ENCODE data around the gene FAM209B. TPM values are rescaled to one million over a fixed set of nuclear protein-coding genes. Genes with fewer than 3 reads are reported as not detected.
"Not testable (repeated sequence)": the region's sequence is repeated elsewhere in the genome, so short reads cannot be mapped to it uniquely, and the experiment has no call there.

The FAM209B gene, protein sequence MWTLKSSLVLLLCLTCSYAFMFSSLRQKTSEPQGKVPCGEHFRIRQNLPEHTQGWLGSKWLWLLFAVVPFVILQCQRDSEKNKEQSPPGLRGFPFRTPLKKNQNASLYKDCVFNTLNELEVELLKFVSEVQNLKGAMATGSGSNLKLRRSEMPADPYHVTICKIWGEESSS
- polyA plus RNA-seq (ENCODE audit: insufficient read length): not detected

DNA sequence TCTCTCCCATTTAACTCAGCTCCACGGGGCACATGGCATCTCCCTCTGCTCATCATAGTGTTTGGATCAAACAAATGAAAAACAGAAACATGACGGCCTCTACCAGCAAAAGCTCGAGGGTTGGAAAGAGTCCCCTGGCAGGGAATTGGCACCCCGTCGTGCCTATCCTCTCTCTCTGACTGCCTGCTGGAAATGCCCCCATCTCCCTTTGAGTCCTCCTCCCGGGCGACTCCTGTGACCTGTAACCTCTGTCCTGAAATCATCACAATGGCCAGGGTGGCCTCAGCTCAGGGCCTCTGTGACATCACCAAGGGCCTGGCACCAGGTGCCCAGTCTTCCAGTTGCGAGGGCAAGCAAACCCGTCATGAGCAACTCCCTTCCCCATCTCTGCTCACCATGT is at the start of gene FAM209B:
TSS of gene FAM209B (plus strand) at position 301 of the 400 bp plus-strand sequence. CDS start at position 397, 96 bp downstream.
- DNase-seq: not testable (repeated sequence)

DNA sequence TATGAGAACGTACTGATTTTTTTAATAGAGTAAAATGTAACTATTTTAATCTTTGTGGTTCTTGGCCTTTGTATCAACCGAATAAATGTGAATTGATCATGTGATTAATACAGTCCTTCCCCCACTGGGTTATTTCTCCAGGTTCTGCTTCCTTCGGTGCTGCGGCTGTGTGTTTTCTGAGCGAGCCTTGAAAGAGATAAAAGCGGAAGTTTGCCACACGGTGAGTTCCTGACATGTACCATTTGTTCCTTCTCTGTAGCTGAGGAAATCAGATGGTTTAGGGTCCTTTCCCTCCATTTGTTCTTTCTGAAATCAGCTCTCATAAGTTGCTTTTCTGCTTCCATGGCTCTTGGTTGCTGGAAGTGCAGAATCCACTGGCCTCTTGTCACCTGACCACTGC is 49.1 kb upstream of the FAM209B start:
- no peak for DNase-seq

DNA sequence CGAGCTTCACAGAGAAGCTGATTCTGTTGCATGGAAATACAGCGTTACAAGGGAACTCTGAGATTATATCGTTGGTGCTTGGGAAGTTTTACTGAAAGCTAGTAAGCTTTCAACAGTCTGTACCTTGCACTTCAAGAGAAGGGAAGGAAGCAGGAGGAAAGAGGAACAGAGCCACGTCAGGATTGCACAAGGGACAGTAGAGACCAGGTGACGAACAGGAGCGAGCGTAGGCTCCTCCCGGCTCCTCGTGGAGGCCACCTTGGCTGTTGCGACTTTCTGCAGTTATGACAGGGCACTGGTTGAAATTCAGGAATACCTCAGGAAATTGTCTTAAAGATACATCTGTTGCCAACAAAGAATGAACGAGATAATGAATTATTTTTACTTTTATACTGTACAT is 45.8 kb upstream of the FAM209B start:
- no peak for DNase-seq

DNA sequence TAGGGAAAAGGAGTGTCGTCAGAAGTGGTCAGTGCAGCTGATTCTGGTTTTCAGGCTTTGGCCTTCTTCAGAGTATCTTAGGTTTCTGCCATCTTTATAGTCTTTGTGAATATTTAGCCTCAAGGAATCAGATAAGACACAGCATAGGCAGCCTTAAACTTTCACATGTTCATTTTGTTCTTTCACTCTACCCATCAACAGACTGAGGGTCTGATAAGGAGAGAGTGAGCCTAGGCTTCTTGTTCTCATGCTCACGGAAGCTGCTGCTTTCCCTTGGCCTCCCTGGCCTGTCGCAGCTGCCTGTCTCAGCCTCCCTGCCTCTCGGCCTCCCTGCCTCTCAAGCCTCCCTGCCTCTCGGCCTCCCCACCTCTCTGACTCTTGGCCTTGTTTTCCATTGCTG is 44.5 kb upstream of the FAM209B start:
- DNase-seq: no peak

- no peak for DNase-seq
Observed at GRCh38 chr20:56501116-56501515, 31.9 kb upstream of the FAM209B start.

- DNase-seq: no peak
Observed at GRCh38 chr20:56503916-56504315, 29.1 kb upstream of the FAM209B start.

DNA sequence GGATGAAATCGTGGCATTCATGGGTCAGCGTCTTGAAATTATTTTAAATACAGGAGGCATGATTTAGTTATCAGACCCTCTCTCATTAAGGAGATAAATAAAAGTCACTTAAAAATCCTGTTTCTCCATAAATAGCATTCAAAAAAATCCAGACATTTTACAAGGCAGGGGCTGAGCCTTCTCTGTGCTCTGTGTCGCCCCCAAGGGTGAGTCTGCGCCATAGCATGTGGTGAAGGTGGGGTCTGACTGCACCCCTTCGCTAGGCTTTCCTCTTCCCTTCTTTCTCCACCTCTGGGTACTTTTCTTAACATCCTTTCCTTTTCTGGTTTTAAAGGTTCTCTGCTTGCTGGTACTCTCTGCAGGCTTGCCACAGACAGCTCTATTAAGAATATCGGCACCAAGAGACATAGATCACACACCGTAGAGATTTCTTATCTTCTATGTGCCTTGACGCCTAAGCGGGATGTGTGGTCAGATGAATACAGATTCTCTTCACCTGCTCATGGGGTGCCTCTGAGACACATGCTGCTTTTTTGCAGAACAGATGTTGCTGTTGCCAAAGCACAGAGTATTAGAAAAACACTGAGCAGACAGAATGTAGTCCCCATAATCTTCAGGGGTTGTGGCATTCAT is 28.6 kb upstream of the FAM209B start:
- no peak for DNase-seq

GRCh38 chr20:56506103-56506502 is 26.9 kb upstream of the FAM209B start:
- DNase-seq: no peak

DNA sequence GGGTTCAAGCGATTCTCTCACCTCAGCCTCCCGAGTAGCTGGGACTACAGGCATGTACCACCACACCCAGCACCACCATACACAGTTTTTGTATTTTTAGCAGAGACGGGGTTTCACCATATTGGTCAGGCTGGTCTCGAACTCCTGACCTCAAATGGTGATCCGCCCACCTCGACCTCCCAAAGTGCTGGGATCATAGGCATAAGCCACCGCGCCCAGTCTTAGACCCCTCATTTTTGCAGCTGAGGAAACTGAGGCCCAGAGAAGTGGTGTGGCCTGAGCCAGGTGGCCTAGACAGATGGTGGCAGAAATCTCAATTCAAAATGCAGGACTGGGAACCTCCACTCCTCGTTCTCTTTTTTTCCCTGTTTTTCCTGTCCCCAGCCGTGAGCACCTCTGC is 21.1 kb upstream of the FAM209B start:
- DNase-seq: no peak

GRCh38 chr20:56513161-56514150 is 19.6 kb upstream of the FAM209B start:
- DNase-seq: no peak

GRCh38 chr20:56516631-56517030 is 16.4 kb upstream of the FAM209B start:
- no peak for DNase-seq

- no peak for DNase-seq
Observed at GRCh38 chr20:56517211-56517610, 15.8 kb upstream of the FAM209B start.

GRCh38 chr20:56517641-56518040 is 15.4 kb upstream of the FAM209B start:
- DNase-seq: no peak

DNA sequence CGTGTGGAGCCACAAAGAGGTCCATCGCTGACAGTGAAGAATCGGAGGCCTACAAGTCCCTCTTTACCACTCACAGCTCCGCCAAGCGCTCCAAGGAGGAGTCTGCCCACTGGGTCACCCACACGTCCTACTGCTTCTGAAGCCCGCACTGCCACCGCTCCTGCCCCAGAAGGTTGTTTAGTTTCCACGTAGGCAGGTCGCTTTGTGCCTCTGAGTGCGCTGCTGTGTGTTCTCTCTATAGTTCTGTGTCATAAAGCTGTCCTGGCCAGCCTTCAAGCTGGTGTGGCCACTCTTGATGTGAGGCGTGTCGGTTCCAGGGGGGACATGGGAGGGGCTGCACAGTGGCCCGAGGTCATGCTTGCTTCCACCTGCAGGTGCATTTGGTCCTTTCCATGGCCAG is 14.9 kb upstream of the FAM209B start:
- no peak for DNase-seq

DNA sequence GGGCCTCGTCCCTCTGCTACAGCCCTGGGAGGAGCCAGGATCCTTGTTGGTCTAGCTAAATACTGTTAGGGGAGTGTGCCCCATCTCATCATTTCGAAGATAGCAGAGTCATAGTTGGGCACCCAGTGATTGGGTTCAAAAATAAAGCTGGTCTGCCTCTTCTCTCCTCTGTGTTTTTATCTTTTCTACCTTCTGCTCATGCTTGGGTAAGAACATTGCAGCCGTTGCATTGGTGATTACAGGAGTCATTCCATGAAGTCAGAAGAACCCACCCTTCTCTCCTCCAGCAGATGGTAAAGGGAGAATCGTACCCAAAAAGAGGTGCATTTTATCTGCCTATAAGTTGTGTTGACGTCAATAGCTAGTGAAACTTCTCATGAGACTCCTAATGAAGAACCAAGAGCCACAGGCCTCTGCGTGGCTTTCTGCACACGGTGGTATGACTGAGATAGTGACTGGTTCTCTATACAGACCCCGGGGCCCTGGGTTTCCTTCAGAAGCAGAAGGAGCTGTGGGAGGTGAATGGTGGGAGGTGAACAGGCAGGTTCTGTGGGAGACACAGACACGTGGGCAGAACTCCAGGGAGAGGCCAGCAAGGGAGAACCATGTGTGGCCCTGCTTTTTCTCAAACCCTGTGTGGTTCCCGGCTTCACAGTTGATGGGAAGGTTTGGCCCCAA is 14.2 kb upstream of the FAM209B start:
- no peak for DNase-seq

- DNase-seq: no peak
Observed at GRCh38 chr20:56519551-56519950, 13.5 kb upstream of the FAM209B start.

DNA sequence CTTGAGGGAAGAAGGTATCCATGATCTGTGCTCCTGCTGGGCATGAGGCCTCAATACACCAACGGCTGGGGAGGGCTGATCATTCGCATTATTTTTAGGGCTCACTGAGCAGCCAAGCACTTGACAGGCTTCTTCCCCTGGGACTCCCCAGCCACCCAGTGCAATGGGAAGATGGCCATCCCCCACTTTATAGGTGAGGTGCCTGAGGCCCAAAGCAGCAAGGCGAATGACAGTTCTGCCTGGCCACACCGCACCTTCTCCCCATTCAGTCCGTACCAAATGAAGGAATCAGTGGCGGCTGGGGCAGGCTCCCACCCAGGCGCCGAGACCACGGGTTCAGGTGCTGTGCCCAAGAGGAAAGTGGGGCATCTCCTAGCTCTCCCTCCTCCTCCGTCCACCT is 12.9 kb upstream of the FAM209B start:
- DNase-seq: no peak

- DNase-seq: not testable (repeated sequence)
Observed at GRCh38 chr20:56520746-56521354, 12.2 kb upstream of the FAM209B start.

DNA sequence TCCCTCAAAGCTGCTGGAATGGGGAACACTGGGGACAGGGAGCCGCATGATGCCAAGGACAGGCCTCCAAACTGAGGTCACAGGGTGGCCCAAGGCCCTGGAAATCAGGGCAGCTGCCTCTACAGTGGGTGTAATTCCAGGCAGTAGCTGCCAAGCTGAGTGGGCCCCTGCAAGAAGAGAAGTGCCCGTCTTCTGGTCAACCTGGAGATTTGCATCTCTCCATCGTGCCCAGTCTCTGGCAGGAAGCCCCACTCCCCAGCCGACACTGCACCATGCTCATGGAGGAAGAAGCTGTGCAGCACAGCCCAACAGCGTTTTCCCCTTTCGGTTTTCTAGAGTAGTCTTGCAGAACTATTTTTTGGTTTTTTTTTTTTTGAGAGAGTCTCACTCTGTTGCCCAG is 10.7 kb upstream of the FAM209B start:
- DNase-seq: no peak

DNA sequence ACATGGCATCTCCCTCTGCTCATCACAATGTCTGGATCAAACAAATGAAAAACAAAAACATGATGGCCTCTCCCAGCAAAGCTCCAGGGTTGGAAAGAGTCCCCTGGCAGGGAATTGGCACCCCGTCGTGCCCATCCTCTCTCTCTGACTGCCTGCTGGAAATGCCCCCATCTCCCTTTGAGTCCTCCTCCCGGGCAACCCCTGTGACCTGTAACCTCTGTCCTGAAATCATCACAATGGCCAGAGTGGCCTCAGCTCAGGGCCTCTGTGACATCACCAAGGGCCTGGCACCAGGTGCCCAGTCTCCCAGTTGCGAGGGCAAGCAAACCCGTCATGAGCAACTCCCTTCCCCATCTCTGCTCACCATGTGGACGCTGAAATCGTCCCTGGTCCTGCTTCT is 8.6 kb upstream of the FAM209B start, which contains the start of gene FAM209A:
TSS of gene FAM209A (plus strand) at position 301 of the 400 bp plus-strand sequence. CDS start at position 366, 65 bp downstream.
- not testable (repeated sequence) for DNase-seq

DNA sequence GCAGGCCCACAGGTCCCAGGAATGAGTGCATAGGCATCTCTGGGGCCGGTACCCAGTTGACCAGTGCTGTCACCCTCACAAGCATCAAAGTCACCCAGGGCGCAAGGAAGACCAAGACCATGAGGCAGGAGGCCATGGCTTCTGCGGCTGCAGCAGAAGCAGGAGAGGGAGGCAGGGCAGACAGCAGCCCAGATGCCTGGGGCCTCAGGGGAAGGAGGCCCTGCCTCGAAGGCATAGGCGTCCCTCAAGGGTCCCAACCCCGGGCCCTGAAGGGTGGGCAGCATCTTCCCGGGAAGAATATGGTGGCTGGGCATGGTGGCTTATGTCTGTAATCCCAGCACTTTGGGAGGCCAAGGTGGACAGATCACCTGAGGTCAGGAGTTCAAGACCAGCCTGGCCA is 5.5 kb upstream of the FAM209B start:
- DNase-seq: no peak

GRCh38 chr20:56537997-56538396 is 5.0 kb downstream of the FAM209B start:
- no peak for DNase-seq

Measured in hindlimb muscle (tissue), 1 donor.